H1 (cell line): ENCODE data around the gene TNS2. TPM values are rescaled to one million over a fixed set of nuclear protein-coding genes. Genes with fewer than 3 reads are reported as not detected.

Experiments
- CTCF ChIA-PET: fragments of 300-600 bp; sonication (Branson Sonifier 250); formaldehyde crosslinking; loops from one replicate; lab custom pipeline; 2021; ENCODE audit not compliant: partially characterized antibody; lab: Charles Lee
- POLR2A ChIA-PET: fragments of 300-600 bp; sonication (Branson Sonifier 250); formaldehyde crosslinking; loops from one replicate; lab custom pipeline; 2021; ENCODE audit warnings: inconsistent platforms; ENCODE audit not compliant: partially characterized antibody; lab: Charles Lee
- DNase-seq, 2 experiments: peaks; one replicate each; pipeline versions ENCODE4 v3.0.0 to v3.0.0-alpha.2; 2010 to 2022; ENCODE audit warnings: low spot score in 2 of 2, low read depth in 1 of 2, mixed read lengths in 1 of 2
- FAIRE-seq: peaks from 2 replicates; lab custom pipeline; 2011; peaks lifted over from hg19 to GRCh38; lab: Jason Lieb, UNC
- H2AFZ ChIP-seq: 2 replicates; pipeline ENCODE4 v1.8.1; 2012; ENCODE audit warnings: low read length, inconsistent platforms
- H2AK5ac ChIP-seq: 2 replicates; pipeline ENCODE4 v1.6.1; 2013; ENCODE audit warnings: low read depth, low read length
- H2BK120ac ChIP-seq: replicated peaks from 2 replicates; pipeline ENCODE3; 2013; ENCODE audit warnings: low read depth, low read length, inconsistent platforms
- H2BK12ac ChIP-seq: 2 replicates; pipeline ENCODE4 v1.6.1; 2013; ENCODE audit warnings: low read depth, low read length
- H2BK15ac ChIP-seq: 2 replicates; pipeline ENCODE4 v1.6.1; 2013; ENCODE audit warnings: low read length
- H2BK20ac ChIP-seq: 2 replicates; pipeline ENCODE4 v1.6.1; 2013; ENCODE audit warnings: low read length
- H2BK5ac ChIP-seq: 2 replicates; pipeline ENCODE4 v1.6.1; 2013; ENCODE audit warnings: low read depth, low read length
- H3K14ac ChIP-seq: 2 replicates; pipeline ENCODE4 v1.6.1; 2013; ENCODE audit warnings: inconsistent platforms; ENCODE audit not compliant: insufficient read length
- H3K18ac ChIP-seq: 2 replicates; pipeline ENCODE4 v1.6.1; 2013; ENCODE audit warnings: low read length; ENCODE audit errors: extremely low read depth
- H3K23ac ChIP-seq: 2 replicates; pipeline ENCODE4 v1.6.1; 2013; ENCODE audit warnings: inconsistent platforms; ENCODE audit not compliant: insufficient read length
- H3K23me2 ChIP-seq: 2 replicates; pipeline ENCODE4 v1.6.1; 2013; ENCODE audit warnings: low read depth, low read length
- H3K27ac ChIP-seq: 2 replicates; pipeline ENCODE4 v1.6.1; 2011; ENCODE audit warnings: low read depth, low read length, inconsistent platforms
- H3K27me3 ChIP-seq, 4 experiments: replicated peaks in 1 of 4; 1 replicate in 1 of 4; 2 replicates in 3 of 4; pipeline versions ENCODE4 v1.6.1 to v1.8.1; 2011 to 2013; ENCODE audit warnings: low read length in 3 of 4, mild to moderate bottlenecking in 3 of 4, inconsistent platforms in 2 of 4, mixed read lengths in 2 of 4, moderate library complexity in 1 of 4; ENCODE audit not compliant: control insufficient read depth in 3 of 4, insufficient read depth in 3 of 4; ENCODE audit errors: extremely low read depth in 1 of 4
- H3K36me3 ChIP-seq, 4 experiments: 2 replicates each; pipeline versions ENCODE4 v1.6.1 to v1.8.1; 2011 to 2013; ENCODE audit warnings: mild to moderate bottlenecking in 4 of 4, low read length in 3 of 4, moderate library complexity in 2 of 4, control low read depth in 1 of 4, inconsistent platforms in 1 of 4; ENCODE audit not compliant: insufficient read depth in 4 of 4, control insufficient read depth in 2 of 4
- H3K4ac ChIP-seq: replicated peaks from 2 replicates; pipeline ENCODE3; 2013; ENCODE audit warnings: low read length, low read depth, mixed read lengths, inconsistent platforms; ENCODE audit not compliant: insufficient read length
- H3K4me1 ChIP-seq, 4 experiments: replicated peaks in 1 of 4; 1 replicate in 1 of 4; 2 replicates in 3 of 4; pipeline versions ENCODE4 v1.6.1 to v1.8.1; 2011 to 2013; ENCODE audit warnings: low read length in 3 of 4, inconsistent platforms in 2 of 4, mixed read lengths in 1 of 4; ENCODE audit not compliant: insufficient read depth in 4 of 4, control insufficient read depth in 3 of 4
- H3K4me2 ChIP-seq, 2 experiments: 2 replicates each; pipeline versions ENCODE4 v1.6.1 to v1.8.1; 2011 to 2013; ENCODE audit warnings: low read depth in 2 of 2, low read length in 2 of 2, control low read depth in 1 of 2, inconsistent platforms in 1 of 2, mild to moderate bottlenecking in 1 of 2; ENCODE audit not compliant: insufficient read depth in 1 of 2
- H3K4me3 ChIP-seq, 4 experiments: fragments of 200-600, 300-600 bp in 1 of 4; sonication (generic), shearing (Covaris generic), sonication (Bioruptor Twin) in 1 of 4; 2 replicates each; pipeline versions ENCODE4 v1.5.1 to v1.8.1; 2011 to 2016; ENCODE audit warnings: low read length in 4 of 4, low read depth in 3 of 4, control low read depth in 2 of 4, inconsistent platforms in 2 of 4, mild to moderate bottlenecking in 2 of 4, mixed read lengths in 1 of 4, moderate library complexity in 1 of 4; ENCODE audit not compliant: insufficient read depth in 2 of 4; ENCODE audit errors: extremely low read depth in 1 of 4
- H3K56ac ChIP-seq: replicated peaks from 2 replicates; pipeline ENCODE3; 2013; ENCODE audit warnings: low read depth, mild to moderate bottlenecking, mixed read lengths, low read length, inconsistent platforms; ENCODE audit not compliant: insufficient read length
- H3K79me1 ChIP-seq: 2 replicates; pipeline ENCODE4 v1.6.1; 2013; ENCODE audit warnings: low read depth, low read length, control low read depth
- H3K79me2 ChIP-seq, 2 experiments: 2 replicates each; pipeline versions ENCODE4 v1.6.1 to v1.8.1; 2012 to 2013; ENCODE audit warnings: low read length in 2 of 2, mild to moderate bottlenecking in 2 of 2, inconsistent platforms in 1 of 2; ENCODE audit not compliant: insufficient read depth in 2 of 2, control insufficient read depth in 1 of 2
- H3K9ac ChIP-seq, 4 experiments: replicated peaks in 1 of 4; 1 replicate in 1 of 4; 2 replicates in 3 of 4; pipeline versions ENCODE4 v1.6.1 to v1.8.1; 2011 to 2013; ENCODE audit warnings: low read depth in 3 of 4, low read length in 3 of 4, control low read depth in 2 of 4, mild to moderate bottlenecking in 2 of 4, moderate library complexity in 2 of 4, inconsistent platforms in 1 of 4; ENCODE audit errors: extremely low read depth in 1 of 4
- H3K9me3 ChIP-seq, 2 experiments: 2 replicates each; pipeline versions ENCODE4 v1.6.1 to v1.8.1; 2012 to 2013; ENCODE audit warnings: mild to moderate bottlenecking in 2 of 2, moderate library complexity in 2 of 2, control low read depth in 1 of 2, inconsistent platforms in 1 of 2, low read depth in 1 of 2, low read length in 1 of 2, mixed read lengths in 1 of 2; ENCODE audit not compliant: insufficient read depth in 2 of 2
- H4K20me1 ChIP-seq, 2 experiments: replicated peaks in 1 of 2; 2 replicates each; pipeline versions ENCODE3 to v1.8.1; 2011 to 2013; ENCODE audit warnings: inconsistent platforms in 2 of 2, low read length in 2 of 2, mild to moderate bottlenecking in 1 of 2; ENCODE audit not compliant: insufficient read depth in 2 of 2, control insufficient read depth in 1 of 2
- H4K5ac ChIP-seq: 2 replicates; pipeline ENCODE4 v1.6.1; 2013; ENCODE audit warnings: low read length, low read depth, mixed read lengths, inconsistent platforms; ENCODE audit not compliant: insufficient read length
- H4K8ac ChIP-seq: 2 replicates; pipeline ENCODE4 v1.8.0; 2013; ENCODE audit warnings: mild to moderate bottlenecking, moderate library complexity, low read length, inconsistent platforms; ENCODE audit not compliant: insufficient read depth; ENCODE audit errors: extremely low read depth
- H4K91ac ChIP-seq: replicated peaks from 2 replicates; pipeline ENCODE3; 2013; ENCODE audit warnings: low read length, mixed read lengths, inconsistent platforms; ENCODE audit not compliant: insufficient read length
- NANOG ChIP-seq: IDR thresholded peaks from 2 replicates; pipeline ENCODE4 v1.6.1; 2011; ENCODE audit warnings: low read length, low read depth, mild to moderate bottlenecking, inconsistent platforms; ENCODE audit not compliant: insufficient read depth, poor library complexity, severe bottlenecking
- WGBS, 2 experiments: shearing (Covaris generic) in 1 of 2; methylation state at CpG; one replicate each; pipeline versions ENCODE4 v1.1.6 to v1.1.7; 2013 to 2015; ENCODE audit warnings: low lambda C conversion rate in 2 of 2, mixed read lengths in 2 of 2, inconsistent platforms in 1 of 2, low coverage in 1 of 2, missing lambda C conversion rate in 1 of 2; ENCODE audit not compliant: insufficient replicate concordance in 2 of 2, insufficient coverage in 1 of 2, insufficient read length in 1 of 2; ENCODE audit errors: extremely low coverage in 1 of 2, missing lambda C conversion rate in 1 of 2; 5-methylcytosine and 5-hydroxymethylcytosine counted together
- polyA plus RNA-seq, 7 experiments: library from polyadenylated mRNA; depleted of rRNA in 3 of 7; stranded (reverse) in 5 of 7; unstranded in 2 of 7; fragments of >200 nt in 5 of 7; fragments of 200-250 nt in 2 of 7; gene quantifications; 1 replicate in 5 of 7; 2 replicates in 1 of 7; 4 replicates in 1 of 7; pipeline versions ENCODE4 v1.2.1 to v1.2.3, GENCODE V29; 2011 to 2013; ENCODE audit warnings: missing spikeins in 2 of 7, mixed read lengths in 2 of 7
- total RNA-seq: library from RNA; stranded (reverse); fragmentation: NEBNext Ultra II Directional; extraction: Animal tissue kit (Norgen Biotek cat#: 25700); gene quantifications from 2 replicates; pipeline ENCODE4 v1.2.1, GENCODE V29; 2021

The TNS2 gene
- total and polyA plus RNA-seq, 2 of the 8 experiments (the other 6 are each of a cell fraction or from before 2014, with no cell fraction given), result 2.8 to 4.7 TPM

- Histone ChIP-seq H4K20me1 (peaks cover 2 to 11% of the 10 kb centered on the region in 2 experiments), H4K8ac (no peak overlapping the region), H4K91ac (no peak overlapping the region), H2BK15ac (no peak overlapping the region), H4K5ac (no peak overlapping the region), H3K36me3 (peaks cover 26 to 95% (median 73%) of the 10 kb centered on the region in 4 experiments), H3K23me2 (no peaks in the 10 kb centered on the region), H3K18ac (no peak overlapping the region), H3K27me3 (no peaks in the 10 kb centered on the region), H3K4me2 (no peak overlapping the region), H3K56ac (no peak overlapping the region), H3K9me3 (no peaks in the 10 kb centered on the region), H3K79me2 (peaks cover 0 to 11% of the 10 kb centered on the region in 2 experiments; a peak in 1 of 4 replicates), H2BK12ac (no peak overlapping the region), H2AFZ (no peak overlapping the region), H3K4me1 (no peaks in the 10 kb centered on the region), H3K4ac (no peak overlapping the region), H3K4me3 (no peak overlapping the region), H3K23ac (no peak overlapping the region), H2BK5ac (no peak overlapping the region), H2BK20ac (no peak overlapping the region), H2AK5ac (no peak overlapping the region), H2BK120ac (no peak overlapping the region), H3K14ac (no peak overlapping the region), H3K79me1 (no peaks in the 10 kb centered on the region; the same call in 1 of the 2 replicates), H3K9ac (no peak overlapping the region), H3K27ac (no peak overlapping the region)
- ChIA-PET POLR2A (interaction anchor here (6.9 to 35.6 kb wide), 3 partner anchors 10 to 19 kb away, joined by 63 to 711 read pairs (median 97); partner anchors contain the start of gene EIF4B), CTCF (interaction anchor here (1.1 to 3.5 kb wide), 7 partner anchors 11 to 73 kb away, joined by 3 to 32 read pairs (median 6); no protein-coding TSS in a partner anchor)
- WGBS, 2 experiments, result 91% methylated on average over 3 of the region's 3 CpGs; no CpG with 5 or more reads in 1 of the 2 experiments
- DNase-seq, result no peak
- FAIRE-seq, result no peak
- no peak for TF ChIP-seq NANOG
These were observed 24.6 kb upstream of the TNS2 start for GRCh38 chr12:53025250-53025649.
